KMS-11 (cell line): ENCODE data around the gene SLC38A2.

Source experiments
- H2AFZ ChIP-seq: fragments of 200-600 bp; sonication (generic); 2 replicates; pipeline ENCODE4 v1.6.1; 2016; ENCODE audit warnings: antibody characterized with exemption, mixed run types, low read depth
- H3K27ac ChIP-seq: fragments of 200-600 bp; sonication (generic); 2 replicates; pipeline ENCODE4 v1.6.1; 2016; ENCODE audit warnings: mild to moderate bottlenecking, mixed run types
- H3K27me3 ChIP-seq: fragments of 200-600 bp; sonication (generic); 2 replicates; pipeline ENCODE4 v1.6.1; 2017; ENCODE audit warnings: mild to moderate bottlenecking, low read depth, mixed run types, moderate library complexity; ENCODE audit not compliant: insufficient read depth
- H3K36me3 ChIP-seq: fragments of 200-600 bp; sonication (generic); 2 replicates; pipeline ENCODE4 v1.6.1; 2017; ENCODE audit warnings: mild to moderate bottlenecking, mixed run types; ENCODE audit not compliant: insufficient read depth
- H3K4me1 ChIP-seq: fragments of 200-600 bp; sonication (generic); 2 replicates; pipeline ENCODE4 v1.6.1; 2016; ENCODE audit warnings: mild to moderate bottlenecking, low read depth, mixed run types; ENCODE audit not compliant: poor library complexity, severe bottlenecking
- H3K4me2 ChIP-seq: fragments of 200-600 bp; sonication (generic); 2 replicates; pipeline ENCODE4 v1.7.0; 2016; ENCODE audit warnings: mild to moderate bottlenecking, mixed run types
- H3K4me3 ChIP-seq: fragments of 200-600 bp; sonication (generic); IDR thresholded peaks from 2 replicates; pipeline ENCODE4 v1.6.1; 2017; ENCODE audit warnings: low read depth, low read length, mixed read lengths; ENCODE audit not compliant: insufficient read depth
- H3K79me2 ChIP-seq: fragments of 200-600 bp; sonication (generic); 2 replicates; pipeline ENCODE4 v1.6.1; 2016; ENCODE audit warnings: low read depth, mixed run types; ENCODE audit not compliant: insufficient read depth
- H3K9ac ChIP-seq: fragments of 200-600 bp; sonication (generic); 2 replicates; pipeline ENCODE4 v1.6.1; 2016; ENCODE audit warnings: mild to moderate bottlenecking, mixed run types
- H4K20me1 ChIP-seq: fragments of 200-600 bp; sonication (generic); 2 replicates; pipeline ENCODE4 v1.6.1; 2016; ENCODE audit warnings: mild to moderate bottlenecking, mixed run types; ENCODE audit not compliant: insufficient read depth
- CTCF ChIP-seq: fragments of 200-600 bp; sonication (generic); conservative IDR thresholded peaks from 2 replicates; pipeline ENCODE4 v1.6.1; 2017; ENCODE audit warnings: low read depth, mild to moderate bottlenecking, antibody characterized with exemption, low read length, moderate library complexity, mixed read lengths

Gene SLC38A2

GRCh38 chr12:46409342-46409741 is 36.8 kb upstream of the SLC38A2 start:
- peaks cover 9% of the 10 kb centered on the region for H3K4me1 ChIP-seq
- no peaks in the 10 kb centered on the region for H3K36me3 ChIP-seq
- no peak for TF ChIP-seq CTCF
- no peaks in the 10 kb centered on the region for H3K27me3 ChIP-seq
- no peaks in the 10 kb centered on the region for H4K20me1 ChIP-seq
- H3K4me2 ChIP-seq, result no peak overlapping the region
- no peak overlapping the region for H3K4me3 ChIP-seq
- no peaks in the 10 kb centered on the region for H3K79me2 ChIP-seq
- H2AFZ ChIP-seq, result no peak overlapping the region
- H3K9ac ChIP-seq, result no peak overlapping the region
- no peak overlapping the region for H3K27ac ChIP-seq

- Histone ChIP-seq H4K20me1 (no peaks in the 10 kb centered on the region), H3K36me3 (no peaks in the 10 kb centered on the region), H3K4me2 (no peak overlapping the region), H3K9ac (no peak overlapping the region), H3K27me3 (no peaks in the 10 kb centered on the region), H3K79me2 (no peaks in the 10 kb centered on the region), H2AFZ (no peak overlapping the region), H3K4me1 (peaks cover 18% of the 10 kb centered on the region), H3K27ac (no peak overlapping the region), H3K4me3 (no peak overlapping the region)
- no peak for TF ChIP-seq CTCF
These were observed 35.9 kb upstream of the SLC38A2 start for GRCh38 chr12:46408441-46408840.

- Histone ChIP-seq H4K20me1 (no peaks in the 10 kb centered on the region), H3K27ac (no peak overlapping the region), H2AFZ (no peak overlapping the region), H3K27me3 (no peaks in the 10 kb centered on the region), H3K79me2 (no peaks in the 10 kb centered on the region), H3K4me3 (no peak overlapping the region), H3K4me1 (peaks cover 29% of the 10 kb centered on the region), H3K4me2 (no peak overlapping the region), H3K36me3 (no peaks in the 10 kb centered on the region), H3K9ac (no peak overlapping the region)
- no peak for TF ChIP-seq CTCF
These were observed 34.8 kb upstream of the SLC38A2 start for GRCh38 chr12:46407361-46407760.

- no peaks in the 10 kb centered on the region for H3K27me3 ChIP-seq
- no peak overlapping the region for H3K4me3 ChIP-seq
- no peak overlapping the region for H3K4me2 ChIP-seq
- H2AFZ ChIP-seq, result no peak overlapping the region
- no peak for TF ChIP-seq CTCF
- H3K4me1 ChIP-seq, result peaks cover 34% of the 10 kb centered on the region
- H3K9ac ChIP-seq, result no peak overlapping the region
- no peaks in the 10 kb centered on the region for H4K20me1 ChIP-seq
- H3K27ac ChIP-seq, result no peak overlapping the region
- H3K79me2 ChIP-seq, result no peaks in the 10 kb centered on the region
- H3K36me3 ChIP-seq, result no peaks in the 10 kb centered on the region
These were observed 33.9 kb upstream of the SLC38A2 start for GRCh38 chr12:46406352-46407027.
